Endodermal cell (in vitro differentiated cells): ENCODE data around the gene BNIP3. TPM values are rescaled to one million over a fixed set of nuclear protein-coding genes. Genes with fewer than 3 reads are reported as not detected.

Experiments used
- DNase-seq: peaks from one replicate; pipeline ENCODE4 v3.0.0-alpha.2; 2017
- H3K27ac ChIP-seq: 2 replicates; pipeline ENCODE4 v1.5.1; 2013; ENCODE audit warnings: mild to moderate bottlenecking, low read depth, low read length, moderate library complexity
- H3K27me3 ChIP-seq: 2 replicates; pipeline ENCODE4 v1.6.1; 2013; ENCODE audit warnings: mild to moderate bottlenecking, low read length, moderate library complexity; ENCODE audit not compliant: insufficient read depth, control insufficient read depth, poor library complexity, severe bottlenecking
- H3K36me3 ChIP-seq: 2 replicates; pipeline ENCODE4 v1.7.0; 2013; ENCODE audit warnings: mild to moderate bottlenecking, low read length, moderate library complexity; ENCODE audit not compliant: control insufficient read depth, insufficient read depth
- H3K4me1 ChIP-seq: one replicate; pipeline ENCODE4 v1.7.0; 2013; ENCODE audit warnings: low read length; ENCODE audit not compliant: control insufficient read depth, insufficient read depth
- H3K4me3 ChIP-seq: 2 replicates; pipeline ENCODE4 v1.5.1; 2013; ENCODE audit warnings: mild to moderate bottlenecking, low read length, moderate library complexity
- H3K9ac ChIP-seq: 2 replicates; pipeline ENCODE4 v1.6.1; 2013; ENCODE audit warnings: mild to moderate bottlenecking, low read length, moderate library complexity; ENCODE audit not compliant: poor library complexity, severe bottlenecking; ENCODE audit errors: extremely low read depth
- H3K9me3 ChIP-seq: 2 replicates; pipeline ENCODE4 v1.6.1; 2013; ENCODE audit warnings: mild to moderate bottlenecking, low read length, moderate library complexity; ENCODE audit not compliant: control insufficient read depth
- H3K27ac Mint-ChIP-seq: 2 replicates; pipeline ENCODE4 v1.8.0; 2020; ENCODE audit warnings: mixed read lengths
- H3K27me3 Mint-ChIP-seq: 2 replicates; pipeline ENCODE4 v1.8.0; 2021; ENCODE audit warnings: mild to moderate bottlenecking, mixed read lengths; ENCODE audit not compliant: insufficient read depth
- H3K36me3 Mint-ChIP-seq: 2 replicates; pipeline ENCODE4 v1.8.0; 2020; ENCODE audit warnings: low read depth, mixed read lengths
- H3K4me1 Mint-ChIP-seq: 2 replicates; pipeline ENCODE4 v1.8.0; 2020; ENCODE audit warnings: mixed read lengths
- H3K4me3 Mint-ChIP-seq: 2 replicates; pipeline ENCODE4 v1.8.0; 2020; ENCODE audit warnings: mild to moderate bottlenecking, moderate library complexity, mixed read lengths
- H3K9me3 Mint-ChIP-seq: 2 replicates; pipeline ENCODE4 v1.8.0; 2020; ENCODE audit warnings: mild to moderate bottlenecking, mixed read lengths
- CTCF ChIP-seq: fragments of 200-600 bp; sonication (generic); conservative IDR thresholded peaks from 2 replicates; pipeline ENCODE4 v1.5.0; 2021; ENCODE audit warnings: antibody characterized with exemption, mild to moderate bottlenecking
- WGBS, 2 experiments: methylation state at CpG; one replicate each; pipeline versions ENCODE4 v1.1.5 to v1.1.7; 2013; ENCODE audit warnings: missing lambda C conversion rate in 2 of 2, mixed read lengths in 1 of 2; ENCODE audit not compliant: insufficient coverage in 1 of 2, insufficient read length in 1 of 2; 5-methylcytosine and 5-hydroxymethylcytosine counted together
- total RNA-seq, 2 donors: library from RNA; stranded (reverse); fragmentation: NEBNext Ultra II Directional in 1 of 2; extraction: Animal tissue kit (Norgen Biotek cat#: 25700) in 1 of 2; gene quantifications; 2 replicates in 1 of 2; 3 replicates in 1 of 2; pipeline ENCODE4 v1.2.1, GENCODE V29; 2021

Gene BNIP3
- total RNA-seq, 2 donors from 2014 or later = 93.5 to 108 TPM

GRCh38 chr10:131979821-131980270 is 1.9 kb downstream of the BNIP3 start:
- peak; percentile 66 for DNase-seq
- peak overlapping the region; percentile 80 for H3K9ac ChIP-seq
- Mint-ChIP-seq H3K27me3 (peaks cover 19% of the 10 kb centered on the region), H3K36me3 (peaks cover 42% of the 10 kb centered on the region), H3K9me3 (peaks cover 18% of the 10 kb centered on the region), H3K27ac (peak overlapping the region; percentile 90), H3K4me1 (peaks cover 29% of the 10 kb centered on the region), H3K4me3 (peak overlapping the region; percentile 85)
- H3K27ac ChIP-seq = no peak overlapping the region
- H3K4me1 ChIP-seq = no peaks in the 10 kb centered on the region
- TF ChIP-seq CTCF = no peak
- peaks cover 35% of the 10 kb centered on the region for H3K36me3 ChIP-seq
- peaks cover 7% of the 10 kb centered on the region for H3K27me3 ChIP-seq
- peaks cover 8% of the 10 kb centered on the region for H3K9me3 ChIP-seq
- H3K4me3 ChIP-seq = peak overlapping the region; percentile 93
- 20% methylated on average over 10 to 30 of the region's 30 CpGs for WGBS, 2 experiments

- Histone ChIP-seq H3K36me3 (peaks cover 39% of the 10 kb centered on the region), H3K27me3 (peaks cover 7% of the 10 kb centered on the region), H3K27ac (no peak overlapping the region), H3K4me3 (peak overlapping the region; percentile 93), H3K9ac (peak overlapping the region; percentile 80), H3K4me1 (no peaks in the 10 kb centered on the region), H3K9me3 (peaks cover 8% of the 10 kb centered on the region)
- Mint-ChIP-seq H3K27me3 (peaks cover 16% of the 10 kb centered on the region), H3K4me3 (peak overlapping the region; percentile 85), H3K36me3 (peaks cover 45% of the 10 kb centered on the region), H3K4me1 (peaks cover 29% of the 10 kb centered on the region), H3K9me3 (peaks cover 14% of the 10 kb centered on the region), H3K27ac (peak overlapping the region; percentile 50)
- DNase-seq = no peak
- no peak for TF ChIP-seq CTCF
- 80 to 86% methylated on average over 7 of the region's 7 CpGs for WGBS, 2 experiments
Measured at GRCh38 chr10:131979336-131979735, 2.4 kb downstream of the BNIP3 start.

GRCh38 chr10:131978851-131979250 is 2.9 kb downstream of the BNIP3 start:
- Histone ChIP-seq H3K4me1 (no peaks in the 10 kb centered on the region), H3K36me3 (peaks cover 44% of the 10 kb centered on the region), H3K27me3 (peaks cover 7% of the 10 kb centered on the region), H3K9ac (no peak overlapping the region), H3K9me3 (peaks cover 4% of the 10 kb centered on the region), H3K4me3 (peak overlapping the region; percentile 93), H3K27ac (no peak overlapping the region)
- Mint-ChIP-seq H3K4me3 (peak overlapping the region; percentile 85), H3K4me1 (peaks cover 29% of the 10 kb centered on the region), H3K36me3 (peaks cover 47% of the 10 kb centered on the region), H3K9me3 (peaks cover 11% of the 10 kb centered on the region), H3K27ac (no peak overlapping the region), H3K27me3 (peaks cover 11% of the 10 kb centered on the region)
- no peak for TF ChIP-seq CTCF
- DNase-seq = peak; percentile 74
- 61 to 81% methylated on average over 2 to 6 of the region's 6 CpGs for WGBS, 2 experiments
